Activated effector memory CD4-positive, alpha-beta T cell treated with anti-CD3 and anti-CD28 coated beads, Interleukin-2, amount 50 U/mL, for 16 hours (primary cell): ENCODE data around the gene ALS2CL.

Source experiments
- DNase-seq: peaks from one replicate; pipeline ENCODE4 v3.0.0-alpha.2; 2020

The ALS2CL gene

GRCh38 chr3:46716461-46717441 lies 23.3 kb upstream of the ALS2CL start:
- DNase-seq = no peak

GRCh38 chr3:46715507-46716175 lies 22.2 kb upstream of the ALS2CL start:
- peak; percentile 45 for DNase-seq

- peak; percentile 49 for DNase-seq
Measured at GRCh38 chr3:46714728-46715506, 21.4 kb upstream of the ALS2CL start.

DNA sequence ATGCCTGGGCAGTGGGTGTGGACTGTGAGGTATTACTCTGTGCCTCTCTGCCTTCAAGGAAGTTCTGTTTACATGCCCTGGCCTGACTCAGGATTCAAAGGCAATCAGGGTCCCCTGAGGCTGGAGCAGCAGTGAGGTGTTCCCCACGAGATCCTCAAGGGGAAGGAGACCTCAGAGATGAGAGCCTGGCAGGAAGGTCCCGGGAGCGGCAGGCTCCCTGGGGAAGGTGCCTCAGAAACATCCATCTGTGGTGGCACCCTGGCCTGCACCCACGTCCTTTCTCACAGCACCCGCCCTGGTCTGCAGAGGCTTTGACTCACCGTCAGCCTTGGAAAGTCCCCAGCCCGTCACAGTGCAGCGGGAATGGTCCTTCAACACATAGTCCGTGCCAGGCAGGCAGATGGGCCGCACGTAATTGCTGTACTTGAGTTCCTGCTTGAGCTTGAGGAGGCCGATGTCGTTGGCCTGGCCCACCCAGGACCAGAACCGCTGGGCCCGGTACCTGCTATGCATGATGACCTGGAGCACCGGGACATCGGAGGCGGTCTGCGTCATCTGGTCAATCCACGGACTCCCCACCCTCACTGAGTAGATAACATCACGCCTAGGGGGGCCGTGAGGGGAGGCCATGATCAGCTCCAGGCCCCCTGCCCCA lies 20.5 kb upstream of the ALS2CL start:
- peak; percentile 70 for DNase-seq

DNA sequence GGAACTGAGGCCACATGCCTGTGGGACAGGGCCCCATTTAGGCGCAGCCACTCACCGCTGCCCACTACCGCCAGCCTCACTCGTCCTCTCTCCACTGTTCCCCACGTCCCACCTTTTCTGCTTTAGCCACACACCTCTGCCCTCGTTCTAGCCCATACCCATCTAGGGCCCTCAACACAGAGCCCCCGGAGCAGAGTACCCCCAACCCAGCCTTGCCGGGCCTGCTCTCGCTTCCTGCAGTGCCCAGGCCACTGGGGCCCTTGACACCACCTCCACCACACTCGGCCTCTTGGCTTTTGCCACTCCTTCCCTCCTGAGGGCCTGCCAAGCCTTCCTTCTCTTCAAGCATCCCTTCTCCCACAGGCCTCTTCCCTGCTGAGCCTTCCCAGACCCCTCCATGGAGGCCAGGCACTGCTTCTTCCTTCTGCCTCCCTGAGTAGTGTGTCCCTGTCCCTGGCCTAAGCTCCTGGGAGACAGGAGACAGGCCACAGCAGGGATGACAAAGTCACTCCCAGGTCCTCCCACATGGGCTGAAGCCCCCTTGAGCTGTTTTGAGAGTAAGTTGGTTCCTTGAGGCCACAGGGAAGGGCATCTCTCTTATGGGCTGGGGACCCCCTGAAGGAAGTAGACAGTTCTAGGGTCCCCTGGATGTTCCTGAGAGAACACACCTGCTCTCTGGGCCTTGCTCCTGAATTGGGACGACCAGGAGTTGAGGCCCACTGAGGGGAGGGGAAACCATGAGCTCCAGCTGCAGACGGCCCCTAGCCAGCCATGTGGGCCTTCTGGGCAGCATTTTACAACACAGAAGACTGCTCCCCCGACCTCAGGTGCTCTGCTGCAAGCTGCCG lies 19.8 kb upstream of the ALS2CL start:
- DNase-seq = peak; percentile 54

DNA sequence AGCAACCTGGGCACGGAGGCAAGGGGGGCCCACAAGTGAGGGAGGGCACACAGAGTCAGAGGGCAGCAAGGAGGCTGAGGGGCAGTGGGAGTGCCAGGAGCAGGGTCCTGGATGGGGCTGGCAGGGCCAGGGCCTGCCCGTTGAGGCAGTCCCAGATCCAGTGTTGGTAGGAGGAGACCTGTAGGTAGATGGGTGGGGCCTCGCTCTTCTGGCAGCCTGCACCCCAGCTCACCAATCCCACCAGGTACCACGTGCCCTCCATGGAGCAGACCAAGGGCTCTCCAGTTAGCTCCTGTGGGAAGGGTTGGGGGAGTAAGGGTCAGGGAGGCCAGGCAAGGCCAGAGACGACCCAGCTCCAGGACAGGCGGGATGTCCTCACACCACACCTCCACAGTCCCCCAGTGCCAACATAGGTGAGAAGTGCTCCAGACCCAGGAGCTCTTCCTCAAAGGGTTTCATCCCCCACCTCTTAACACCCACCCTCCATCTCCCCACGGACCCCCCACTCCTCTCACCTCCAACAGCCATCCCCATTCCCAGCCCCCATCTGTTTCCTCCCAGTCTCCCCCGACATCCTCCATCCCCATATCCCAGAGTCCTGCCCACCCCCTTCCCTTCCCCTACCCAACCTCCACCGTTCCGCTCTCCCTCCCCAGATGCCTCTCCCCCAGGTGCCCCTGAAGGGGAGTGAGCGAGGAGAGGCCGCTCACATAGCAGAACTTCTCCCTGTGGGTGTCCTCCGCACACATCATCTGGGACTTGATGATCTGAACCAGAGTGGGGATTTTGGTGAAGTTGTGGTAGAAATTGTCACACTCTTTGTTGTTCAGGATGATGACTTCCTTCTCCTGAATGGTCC lies 18.9 kb upstream of the ALS2CL start:
- DNase-seq = peak; percentile 48

GRCh38 chr3:46711760-46712159 lies 18.3 kb upstream of the ALS2CL start:
- DNase-seq = no peak

- DNase-seq = peak; percentile 53
Measured at GRCh38 chr3:46711305-46711704, 17.8 kb upstream of the ALS2CL start.

- peak; percentile 30 for DNase-seq
Measured at GRCh38 chr3:46710671-46711295, 17.3 kb upstream of the ALS2CL start.

DNA sequence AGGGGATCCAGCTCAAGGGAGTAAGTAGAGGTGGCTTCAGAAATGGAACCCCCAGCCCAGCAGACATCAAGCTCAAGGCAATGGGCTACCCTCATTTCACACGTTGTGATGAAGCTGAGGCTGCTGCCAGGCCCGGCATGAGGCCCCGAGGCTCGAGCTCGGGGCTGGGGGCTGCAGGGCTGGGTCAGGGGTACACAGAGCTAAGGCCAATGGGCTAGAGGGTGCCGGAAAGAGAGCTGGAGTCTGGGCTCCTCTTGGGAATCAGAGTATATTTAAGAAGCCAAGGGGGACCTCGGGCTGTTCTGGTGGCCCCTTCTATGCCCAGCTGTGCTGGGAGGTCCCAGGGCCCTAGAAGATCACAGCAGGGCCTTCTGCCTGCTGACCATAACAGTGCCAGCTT lies 16.8 kb upstream of the ALS2CL start:
- DNase-seq = peak; percentile 30

- peak; percentile 54 for DNase-seq
Measured at GRCh38 chr3:46709721-46710120, 16.2 kb upstream of the ALS2CL start.

DNA sequence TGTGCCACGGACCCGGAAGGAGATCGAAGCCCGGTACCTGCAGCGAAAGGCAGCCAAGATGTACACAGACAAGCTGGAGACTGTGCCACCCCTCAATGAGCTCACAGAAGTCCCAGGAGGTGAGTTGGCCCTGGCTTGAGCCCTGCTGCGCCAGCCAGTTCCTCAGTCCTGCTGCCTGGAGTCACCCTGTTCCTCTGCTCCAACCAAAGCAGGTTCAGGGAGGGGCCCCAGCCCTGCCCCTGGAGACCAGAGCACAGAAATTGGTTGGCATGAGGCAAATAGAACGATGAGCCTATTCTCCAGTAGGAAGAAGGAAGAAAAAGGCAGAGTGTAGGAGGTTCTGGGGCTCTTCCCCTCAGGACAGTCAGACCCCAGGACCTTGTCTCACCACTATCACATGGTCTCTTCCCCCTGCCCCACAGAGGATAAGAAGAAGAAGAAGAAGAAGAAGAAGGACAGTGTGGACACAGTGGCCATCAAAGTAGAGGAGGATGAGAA lies 15.7 kb upstream of the ALS2CL start:
- peak; percentile 22 for DNase-seq

DNA sequence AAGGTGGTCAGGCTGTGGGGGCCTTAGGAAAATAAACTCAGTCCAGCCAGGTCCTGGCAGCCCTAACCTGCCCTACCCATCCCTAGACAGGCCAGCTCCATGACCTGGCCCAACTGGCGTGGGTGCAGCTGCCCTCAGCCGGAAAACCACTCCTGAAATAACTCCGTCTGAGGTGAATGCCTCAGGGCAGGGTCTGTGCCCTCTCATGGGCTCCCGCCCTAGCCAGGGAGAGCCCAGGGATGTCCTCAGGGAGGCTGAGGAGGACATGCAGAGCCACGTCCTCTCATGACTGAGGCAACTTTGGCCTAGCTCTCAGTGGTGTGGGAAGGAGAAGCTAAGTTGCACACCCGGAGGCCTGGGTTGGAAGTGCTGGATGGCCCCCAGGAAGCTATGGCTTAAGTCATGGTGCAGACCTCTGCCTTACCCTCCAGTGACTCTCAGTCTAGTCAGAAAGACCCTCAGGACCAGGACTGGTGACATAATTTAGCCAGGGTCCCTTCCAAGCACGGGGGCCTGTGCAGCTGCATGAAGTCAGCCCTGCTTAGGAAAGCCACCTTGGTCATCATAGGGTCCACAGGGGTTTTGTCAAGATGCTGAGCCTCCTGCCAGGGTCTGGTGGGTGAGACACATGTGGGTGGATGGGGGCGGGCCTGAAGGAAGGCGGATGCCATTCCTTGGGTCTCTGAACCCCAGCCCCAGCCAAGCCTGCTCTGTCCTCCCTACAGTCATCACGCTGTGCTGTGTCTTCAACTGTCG lies 15.1 kb upstream of the ALS2CL start:
- DNase-seq = peak; percentile 39

- peak; percentile 45 for DNase-seq
Measured at GRCh38 chr3:46707601-46708011, 14.1 kb upstream of the ALS2CL start.

GRCh38 chr3:46706771-46707582 lies 13.5 kb upstream of the ALS2CL start:
- peak; percentile 45 for DNase-seq

DNA sequence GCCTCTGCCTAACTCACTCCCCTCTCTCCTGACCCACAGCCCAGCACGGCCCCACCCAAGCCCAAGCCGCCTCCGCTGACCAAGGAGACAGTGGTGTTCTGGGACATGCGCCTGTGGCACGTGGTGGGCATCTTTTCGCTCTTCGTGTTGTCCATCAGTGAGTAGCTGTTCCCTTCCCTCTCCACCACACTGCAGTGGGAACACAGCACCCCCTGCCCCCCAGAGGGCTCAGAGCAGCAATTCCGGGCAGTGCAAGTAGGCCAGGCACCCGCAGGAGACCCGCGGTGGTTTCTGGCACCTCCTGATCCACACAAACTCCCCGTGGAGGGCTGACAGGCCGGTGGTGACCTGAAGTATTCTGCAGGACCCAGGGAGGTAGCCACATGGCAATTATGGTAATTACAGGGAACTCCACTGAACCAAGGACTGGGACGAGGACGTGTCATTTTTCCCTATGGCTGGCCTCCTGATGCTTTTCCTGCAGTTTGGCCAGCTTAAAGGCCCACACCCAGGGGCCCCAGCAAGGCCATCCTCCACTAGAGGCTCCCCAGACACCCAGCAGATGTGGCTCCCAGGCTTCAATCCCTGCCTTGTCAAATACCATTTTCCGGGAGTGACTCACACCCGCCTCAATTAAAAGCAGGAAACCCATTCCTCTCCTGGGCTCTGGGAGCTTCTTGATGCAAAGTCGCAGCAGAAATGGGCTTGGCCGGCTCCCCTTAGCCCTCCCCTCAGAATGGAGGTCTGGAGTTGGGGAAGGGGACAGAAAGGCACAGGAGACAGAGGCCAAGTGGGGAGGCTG lies 12.5 kb upstream of the ALS2CL start:
- DNase-seq = peak; percentile 51

DNA sequence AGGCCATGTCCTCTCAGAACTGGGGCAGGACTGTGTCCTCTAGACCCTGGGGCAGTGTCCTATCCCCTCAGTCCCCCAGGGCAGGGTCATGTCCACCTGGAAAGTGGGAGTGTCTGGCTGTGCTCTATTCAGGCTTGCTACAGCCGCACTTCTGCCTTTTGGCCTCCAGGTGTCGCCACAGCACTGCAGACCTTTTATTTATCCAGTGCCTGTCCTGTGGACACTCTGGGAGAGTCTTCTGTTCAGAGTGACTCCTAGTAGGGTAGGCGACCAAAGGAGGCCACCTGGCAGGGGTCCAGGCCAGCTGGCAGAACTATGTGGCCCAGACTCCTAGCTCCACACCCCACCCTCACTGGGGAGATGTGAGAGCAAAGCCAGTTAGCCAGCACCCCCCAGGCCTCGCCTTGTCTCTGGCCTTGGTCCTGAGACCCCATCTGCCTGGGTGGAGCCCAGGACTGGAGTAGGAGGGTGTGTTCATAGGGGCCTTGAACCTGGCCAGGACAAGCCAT lies 11.6 kb upstream of the ALS2CL start:
- DNase-seq = peak; percentile 88
